Measurements from ENCODE around the gene CHIC2.
A peak's percentile ranks its signal among the peaks of the same experiment; 100 is the strongest.
"Not testable (repeated sequence)": the region's sequence is repeated elsewhere in the genome, so short reads cannot be mapped to it uniquely, and the experiment has no call there.

Gene CHIC2

DNA sequence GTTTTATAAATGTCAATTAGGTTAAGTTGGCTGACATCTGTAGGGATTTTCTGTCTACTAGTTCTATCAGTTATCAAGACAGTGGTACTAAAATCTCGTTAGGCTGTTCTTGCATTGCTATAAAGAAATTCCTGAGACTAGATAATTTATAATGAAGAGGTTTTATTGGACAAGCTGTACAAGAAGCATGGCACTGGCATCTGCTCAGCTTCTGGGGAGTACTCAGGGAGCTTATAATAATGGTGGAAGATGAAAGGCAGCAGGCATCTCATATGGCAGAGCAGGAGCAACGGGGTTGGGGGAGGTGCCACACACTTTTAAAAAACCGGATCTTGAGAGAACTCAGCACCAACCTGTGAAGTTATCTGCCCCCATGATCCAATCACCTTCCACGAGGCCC lies 28.2 kb downstream of the CHIC2 start:
- H4K20me1 ChIP-seq (ENCODE audit: insufficient read depth, low read length), result 0 out of 2 replicates have a peak, but pooled peaks cover 11% of the 10 kb centered on the region
- no peaks in the 10 kb centered on the region for H3K9me3 ChIP-seq (ENCODE audit: insufficient read depth, low read length)
- no peak overlapping the region for H2AFZ ChIP-seq (ENCODE audit: low read depth, low read length)
- no peaks in the 10 kb centered on the region for H3K27me3 ChIP-seq (ENCODE audit: low read depth, low read length)
- no peak overlapping the region for H3K27ac ChIP-seq (ENCODE audit: low read length)
- H3K4me2 ChIP-seq (ENCODE audit: low read length), result no peak overlapping the region
- no peaks in the 10 kb centered on the region for H3K79me2 ChIP-seq (ENCODE audit: low read length)
- no peak overlapping the region for H3K4me3 ChIP-seq (ENCODE audit: low read length)
- peaks cover 17% of the 10 kb centered on the region for H3K4me1 ChIP-seq (ENCODE audit: low read length)
- TF ChIP-seq, protein P1, sequence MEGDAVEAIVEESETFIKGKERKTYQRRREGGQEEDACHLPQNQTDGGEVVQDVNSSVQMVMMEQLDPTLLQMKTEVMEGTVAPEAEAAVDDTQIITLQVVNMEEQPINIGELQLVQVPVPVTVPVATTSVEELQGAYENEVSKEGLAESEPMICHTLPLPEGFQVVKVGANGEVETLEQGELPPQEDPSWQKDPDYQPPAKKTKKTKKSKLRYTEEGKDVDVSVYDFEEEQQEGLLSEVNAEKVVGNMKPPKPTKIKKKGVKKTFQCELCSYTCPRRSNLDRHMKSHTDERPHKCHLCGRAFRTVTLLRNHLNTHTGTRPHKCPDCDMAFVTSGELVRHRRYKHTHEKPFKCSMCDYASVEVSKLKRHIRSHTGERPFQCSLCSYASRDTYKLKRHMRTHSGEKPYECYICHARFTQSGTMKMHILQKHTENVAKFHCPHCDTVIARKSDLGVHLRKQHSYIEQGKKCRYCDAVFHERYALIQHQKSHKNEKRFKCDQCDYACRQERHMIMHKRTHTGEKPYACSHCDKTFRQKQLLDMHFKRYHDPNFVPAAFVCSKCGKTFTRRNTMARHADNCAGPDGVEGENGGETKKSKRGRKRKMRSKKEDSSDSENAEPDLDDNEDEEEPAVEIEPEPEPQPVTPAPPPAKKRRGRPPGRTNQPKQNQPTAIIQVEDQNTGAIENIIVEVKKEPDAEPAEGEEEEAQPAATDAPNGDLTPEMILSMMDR (IDR thresholded peaks at IDR 0.05; ENCODE audit: low read depth, low read length), result no peak
- TF ChIP-seq EZH2phosphoT487 (IDR thresholded peaks at IDR 0.05; ENCODE audit: low read depth), result no peak
- peaks cover 11% of the 10 kb centered on the region for H3K36me3 ChIP-seq (replicated peaks; ENCODE audit: low read depth, low read length)
- H3K9ac ChIP-seq (ENCODE audit: low read length), result no peak overlapping the region

DNA sequence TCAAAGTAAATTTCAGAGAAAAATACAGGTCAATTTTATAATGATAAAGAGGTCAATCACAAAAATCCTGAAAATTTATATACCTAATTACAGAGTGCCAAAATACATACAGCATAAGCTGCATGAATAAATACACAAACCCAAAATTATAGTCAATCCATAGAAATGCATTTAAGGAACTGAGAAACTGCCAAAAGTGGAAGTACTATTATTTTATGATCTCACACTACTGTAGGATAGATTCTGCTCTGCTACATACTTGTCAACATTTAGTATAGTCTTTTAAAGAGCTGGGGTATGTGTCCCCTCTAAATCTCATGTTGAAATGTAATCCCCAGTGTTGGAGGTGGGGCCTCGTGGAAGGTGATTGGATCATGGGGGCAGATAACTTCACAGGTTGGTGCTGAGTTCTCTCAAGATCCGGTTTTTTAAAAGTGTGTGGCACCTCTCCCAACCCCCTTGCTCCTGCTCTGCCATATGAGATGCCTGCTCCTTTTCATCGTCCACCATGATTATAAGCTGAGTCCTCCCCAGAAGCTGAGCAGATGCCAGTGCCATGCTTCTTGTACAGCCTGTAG lies 31.8 kb downstream of the CHIC2 start:
- Histone ChIP-seq H3K4me2 (ENCODE audit: low read length) (peak overlapping the region; percentile 83), H3K27me3 (ENCODE audit: low read depth, low read length) (no peaks in the 10 kb centered on the region), H3K4me1 (ENCODE audit: low read length) (peaks cover 19% of the 10 kb centered on the region), H4K20me1 (ENCODE audit: insufficient read depth, low read length) (0 out of 2 replicates have a peak, but pooled peaks cover 4% of the 10 kb centered on the region), H3K36me3 (replicated peaks; ENCODE audit: low read depth, low read length) (no peaks in the 10 kb centered on the region), H3K9ac (ENCODE audit: low read length) (0 out of 2 replicates have a peak overlapping the region, but pooled peaks have one; percentile 14), H3K4me3 (ENCODE audit: low read length) (peak overlapping the region; percentile 70), H3K9me3 (ENCODE audit: insufficient read depth, low read length) (no peaks in the 10 kb centered on the region), H2AFZ (ENCODE audit: low read depth, low read length) (no peak overlapping the region), H3K27ac (ENCODE audit: low read length) (no peak overlapping the region), H3K79me2 (ENCODE audit: low read length) (no peaks in the 10 kb centered on the region)
- no peak for TF ChIP-seq EZH2phosphoT487 (IDR thresholded peaks at IDR 0.05; ENCODE audit: low read depth)
- TF ChIP-seq, protein P1 (IDR thresholded peaks at IDR 0.05; ENCODE audit: low read depth, low read length), result no peak

DNA sequence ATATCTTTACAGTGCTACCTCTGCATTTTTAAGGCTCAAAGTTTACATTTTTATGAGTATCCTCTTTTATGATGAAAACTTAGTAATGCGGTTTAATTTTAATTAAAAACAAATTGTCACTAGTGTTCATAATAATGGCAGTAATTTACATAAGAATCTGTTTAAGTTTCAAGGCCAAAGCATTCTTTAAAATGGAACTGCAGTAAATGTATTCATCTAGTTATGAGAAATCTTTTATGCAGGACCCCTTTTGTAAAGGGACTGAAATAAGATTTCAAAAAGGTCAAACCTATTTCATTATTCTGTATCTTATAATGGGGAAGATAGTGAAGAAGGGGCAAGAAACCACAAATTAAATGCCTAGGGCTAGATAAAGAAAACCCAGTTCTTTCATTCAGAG lies 37.1 kb downstream of the CHIC2 start:
- Histone ChIP-seq H3K4me3 (ENCODE audit: low read length) (no peak overlapping the region), H2AFZ (ENCODE audit: low read depth, low read length) (no peak overlapping the region), H4K20me1 (ENCODE audit: insufficient read depth, low read length) (no peaks in the 10 kb centered on the region), H3K9ac (ENCODE audit: low read length) (no peak overlapping the region), H3K27me3 (ENCODE audit: low read depth, low read length) (no peaks in the 10 kb centered on the region), H3K27ac (ENCODE audit: low read length) (no peak overlapping the region), H3K9me3 (ENCODE audit: insufficient read depth, low read length) (no peaks in the 10 kb centered on the region), H3K36me3 (replicated peaks; ENCODE audit: low read depth, low read length) (no peaks in the 10 kb centered on the region), H3K79me2 (ENCODE audit: low read length) (no peaks in the 10 kb centered on the region), H3K4me1 (ENCODE audit: low read length) (peaks cover 11% of the 10 kb centered on the region), H3K4me2 (ENCODE audit: low read length) (no peak overlapping the region)
- no peak for TF ChIP-seq EZH2phosphoT487 (IDR thresholded peaks at IDR 0.05; ENCODE audit: low read depth)
- TF ChIP-seq, protein P1 (IDR thresholded peaks at IDR 0.05; ENCODE audit: low read depth, low read length), result no peak

DNA sequence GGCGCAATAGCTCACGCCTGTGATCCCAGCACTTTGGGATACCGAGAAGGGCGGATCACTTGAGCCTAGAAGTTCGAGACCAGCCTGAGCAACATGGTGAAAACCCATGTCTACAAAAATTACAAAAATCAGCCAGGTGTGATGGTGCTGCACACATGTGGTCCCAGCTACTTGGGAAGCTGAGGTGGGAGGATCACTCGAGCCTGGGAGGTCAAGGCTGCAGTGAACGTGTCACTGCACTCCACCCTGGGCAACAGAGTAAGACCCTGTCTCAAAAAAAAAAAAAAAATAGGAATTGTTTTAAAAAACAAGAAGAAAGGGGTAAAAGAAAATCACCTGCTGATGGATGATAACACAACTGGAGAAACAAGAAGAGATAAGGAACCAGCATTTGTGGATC lies 38.8 kb downstream of the CHIC2 start:
- Histone ChIP-seq H3K4me1 (ENCODE audit: low read length) (no peaks in the 10 kb centered on the region), H3K36me3 (replicated peaks; ENCODE audit: low read depth, low read length) (no peaks in the 10 kb centered on the region), H3K9me3 (ENCODE audit: insufficient read depth, low read length) (no peaks in the 10 kb centered on the region), H3K27ac (ENCODE audit: low read length) (no peak overlapping the region), H2AFZ (ENCODE audit: low read depth, low read length) (no peak overlapping the region), H3K79me2 (ENCODE audit: low read length) (no peaks in the 10 kb centered on the region), H3K4me2 (ENCODE audit: low read length) (no peak overlapping the region), H3K27me3 (ENCODE audit: low read depth, low read length) (no peaks in the 10 kb centered on the region), H4K20me1 (ENCODE audit: insufficient read depth, low read length) (no peaks in the 10 kb centered on the region), H3K9ac (ENCODE audit: low read length) (no peak overlapping the region), H3K4me3 (ENCODE audit: low read length) (no peak overlapping the region)
- no peak for TF ChIP-seq EZH2phosphoT487 (IDR thresholded peaks at IDR 0.05; ENCODE audit: low read depth)
- TF ChIP-seq, protein P1 (IDR thresholded peaks at IDR 0.05; ENCODE audit: low read depth, low read length), result no peak

DNA sequence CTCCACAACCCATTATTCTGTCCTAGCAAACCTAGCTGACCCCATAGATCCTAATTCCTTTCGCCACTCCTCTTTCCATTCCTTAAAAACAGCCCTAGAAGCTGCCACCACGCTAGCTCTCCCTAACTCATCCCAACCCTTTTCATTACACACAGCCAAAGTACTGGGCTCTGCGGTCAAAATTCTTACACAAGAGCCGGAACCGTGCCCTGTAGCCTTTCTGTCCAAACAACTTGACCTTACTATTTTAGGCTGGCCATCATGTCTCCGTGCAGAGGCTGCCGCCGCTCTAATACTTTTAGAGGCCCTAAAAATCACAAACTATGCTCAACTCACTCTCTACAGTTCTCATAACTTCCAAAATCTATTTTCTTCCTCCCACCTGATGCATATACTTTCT lies 41.4 kb downstream of the CHIC2 start:
- not testable (repeated sequence) for H3K4me1 ChIP-seq (ENCODE audit: low read length); H3K4me3 ChIP-seq (ENCODE audit: low read length); H3K9ac ChIP-seq (ENCODE audit: low read length); H3K9me3 ChIP-seq (ENCODE audit: insufficient read depth, low read length); H4K20me1 ChIP-seq (ENCODE audit: insufficient read depth, low read length); H3K27ac ChIP-seq (ENCODE audit: low read length); H3K79me2 ChIP-seq (ENCODE audit: low read length); H2AFZ ChIP-seq (ENCODE audit: low read depth, low read length); H3K27me3 ChIP-seq (ENCODE audit: low read depth, low read length); H3K36me3 ChIP-seq (replicated peaks; ENCODE audit: low read depth, low read length); H3K4me2 ChIP-seq (ENCODE audit: low read length)
